ENCODE results near the gene CHN1.
A peak's percentile ranks its signal among the peaks of the same experiment; 100 is the strongest.

Gene CHN1

DNA sequence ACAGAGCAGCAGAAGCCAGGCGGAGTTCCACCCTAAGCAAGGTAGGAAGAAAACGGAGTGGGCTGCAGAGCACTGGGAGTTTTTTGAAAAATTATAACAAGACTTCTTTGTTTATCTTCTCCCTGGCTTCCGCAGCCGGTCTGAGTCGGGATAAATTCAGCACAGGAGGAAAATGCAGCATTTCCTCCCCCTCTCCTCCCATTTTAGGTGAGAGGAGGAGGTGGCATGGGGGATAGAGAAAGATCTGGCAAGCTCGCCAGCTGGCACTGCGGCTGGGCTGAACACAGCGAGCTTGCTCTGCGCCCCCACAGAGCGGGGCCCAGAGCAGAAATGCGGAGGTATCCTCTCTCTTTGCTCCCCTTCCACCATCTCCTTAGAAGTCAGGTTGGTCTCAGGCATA is 223.2 kb downstream of the CHN1 start:
- H3K4me1 Mint-ChIP-seq: peaks cover 35% of the 10 kb centered on the region
- TF ChIP-seq, protein P1, sequence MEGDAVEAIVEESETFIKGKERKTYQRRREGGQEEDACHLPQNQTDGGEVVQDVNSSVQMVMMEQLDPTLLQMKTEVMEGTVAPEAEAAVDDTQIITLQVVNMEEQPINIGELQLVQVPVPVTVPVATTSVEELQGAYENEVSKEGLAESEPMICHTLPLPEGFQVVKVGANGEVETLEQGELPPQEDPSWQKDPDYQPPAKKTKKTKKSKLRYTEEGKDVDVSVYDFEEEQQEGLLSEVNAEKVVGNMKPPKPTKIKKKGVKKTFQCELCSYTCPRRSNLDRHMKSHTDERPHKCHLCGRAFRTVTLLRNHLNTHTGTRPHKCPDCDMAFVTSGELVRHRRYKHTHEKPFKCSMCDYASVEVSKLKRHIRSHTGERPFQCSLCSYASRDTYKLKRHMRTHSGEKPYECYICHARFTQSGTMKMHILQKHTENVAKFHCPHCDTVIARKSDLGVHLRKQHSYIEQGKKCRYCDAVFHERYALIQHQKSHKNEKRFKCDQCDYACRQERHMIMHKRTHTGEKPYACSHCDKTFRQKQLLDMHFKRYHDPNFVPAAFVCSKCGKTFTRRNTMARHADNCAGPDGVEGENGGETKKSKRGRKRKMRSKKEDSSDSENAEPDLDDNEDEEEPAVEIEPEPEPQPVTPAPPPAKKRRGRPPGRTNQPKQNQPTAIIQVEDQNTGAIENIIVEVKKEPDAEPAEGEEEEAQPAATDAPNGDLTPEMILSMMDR (IDR thresholded peaks at IDR 0.05; ENCODE audit: unreplicated experiment in 3 of 3): no peak

DNA sequence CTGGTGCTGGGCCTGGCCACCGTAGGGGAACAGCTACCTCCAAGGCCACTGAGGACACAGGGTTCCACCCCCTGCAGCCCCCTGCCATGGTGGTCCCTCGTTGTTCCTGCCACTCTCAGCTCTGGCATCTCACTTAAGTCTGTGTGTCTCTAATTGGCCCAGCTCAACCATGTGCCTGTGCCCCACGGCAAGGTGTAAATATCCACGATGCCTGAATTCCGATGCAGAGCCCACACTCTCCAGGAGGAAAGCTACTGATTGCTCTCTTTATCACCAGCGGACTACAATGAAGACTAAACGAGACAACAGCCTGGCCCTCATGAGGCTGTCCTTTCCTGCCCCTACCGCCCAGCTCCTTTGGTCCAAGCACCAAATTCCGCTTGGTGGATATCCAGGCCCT is 223.9 kb downstream of the CHN1 start:
- no peaks in the 10 kb centered on the region for H3K36me3 Mint-ChIP-seq (ENCODE audit: low read depth)
- peaks cover 40% of the 10 kb centered on the region for H3K4me1 Mint-ChIP-seq
- H3K27ac Mint-ChIP-seq: no peak overlapping the region
- TF ChIP-seq, protein P1 (IDR thresholded peaks at IDR 0.05; ENCODE audit: unreplicated experiment in 3 of 3): no peak
- no peaks in the 10 kb centered on the region for H3K9me3 Mint-ChIP-seq
- no peak overlapping the region for H3K4me3 Mint-ChIP-seq
- no peaks in the 10 kb centered on the region for H3K27me3 Mint-ChIP-seq (ENCODE audit: low read depth)

More for the DNA sequence above, 223.2 kb downstream of the CHN1 start:
- H3K27me3 Mint-ChIP-seq (ENCODE audit: low read depth): no peaks in the 10 kb centered on the region
- H3K4me3 Mint-ChIP-seq: no peak overlapping the region
- no peak overlapping the region for H3K27ac Mint-ChIP-seq
- no peaks in the 10 kb centered on the region for H3K36me3 Mint-ChIP-seq (ENCODE audit: low read depth)
- no peaks in the 10 kb centered on the region for H3K9me3 Mint-ChIP-seq

DNA sequence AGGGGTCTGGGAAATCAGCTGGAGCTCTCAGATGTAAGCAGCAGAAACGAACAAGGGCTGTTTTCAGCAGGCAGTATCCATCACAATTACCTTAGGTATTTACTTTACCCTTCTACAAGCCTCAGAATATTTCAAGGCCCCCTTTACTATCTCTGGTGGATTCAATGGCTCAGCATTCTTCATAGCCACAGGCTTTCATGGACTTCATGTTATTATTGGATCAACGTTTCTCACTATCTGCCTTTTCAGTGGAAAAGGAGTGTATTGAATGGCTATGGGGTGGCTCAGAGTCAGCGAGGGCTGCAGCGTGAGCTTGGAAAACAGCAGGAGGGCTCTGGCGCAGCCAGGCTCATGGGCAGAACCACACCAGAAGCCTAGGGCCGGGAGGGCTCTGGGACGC is 224.3 kb downstream of the CHN1 start:
- Mint-ChIP-seq H3K36me3 (ENCODE audit: low read depth) (no peaks in the 10 kb centered on the region), H3K4me1 (peaks cover 38% of the 10 kb centered on the region), H3K4me3 (no peak overlapping the region), H3K27ac (no peak overlapping the region), H3K27me3 (ENCODE audit: low read depth) (no peaks in the 10 kb centered on the region), H3K9me3 (no peaks in the 10 kb centered on the region)
- TF ChIP-seq, protein P1 (IDR thresholded peaks at IDR 0.05; ENCODE audit: unreplicated experiment in 3 of 3): no peak

DNA sequence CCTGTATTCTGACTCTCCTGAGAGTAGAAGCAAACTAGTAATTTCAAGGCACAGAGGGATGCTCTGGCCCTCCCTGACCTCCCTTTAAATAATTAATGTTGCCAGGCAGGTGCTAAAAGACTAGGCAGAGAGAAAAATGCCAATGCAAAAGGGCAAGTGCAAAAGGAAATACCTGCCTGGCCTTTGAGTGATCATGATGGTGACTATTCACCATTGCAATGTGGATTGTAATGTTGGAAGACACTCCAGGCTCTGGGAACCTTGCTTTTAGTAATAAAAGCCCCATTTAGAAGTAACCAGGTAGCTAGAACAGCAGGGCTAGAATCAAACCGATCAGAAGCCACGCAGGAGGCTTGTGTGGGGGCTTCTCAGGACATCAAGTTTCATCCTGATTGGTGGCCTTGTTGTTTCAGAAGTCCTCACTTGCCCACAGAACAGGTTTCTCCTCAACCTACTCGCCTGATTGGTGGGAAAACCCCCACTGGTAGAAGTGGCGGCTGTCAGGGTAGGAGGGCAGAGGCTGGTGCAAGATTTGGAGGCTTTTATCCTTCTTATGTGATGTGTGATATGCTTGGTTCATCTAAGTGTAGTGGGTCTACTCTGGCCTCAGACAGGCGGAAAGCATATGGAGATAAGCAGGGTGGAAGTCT is 224.9 kb downstream of the CHN1 start:
- Mint-ChIP-seq H3K27ac (no peak overlapping the region), H3K27me3 (ENCODE audit: low read depth) (no peaks in the 10 kb centered on the region), H3K9me3 (no peaks in the 10 kb centered on the region), H3K4me3 (no peak overlapping the region), H3K36me3 (ENCODE audit: low read depth) (no peaks in the 10 kb centered on the region), H3K4me1 (peaks cover 33% of the 10 kb centered on the region)
- TF ChIP-seq, protein P1 (IDR thresholded peaks at IDR 0.05; ENCODE audit: unreplicated experiment in 3 of 3): no peak

DNA sequence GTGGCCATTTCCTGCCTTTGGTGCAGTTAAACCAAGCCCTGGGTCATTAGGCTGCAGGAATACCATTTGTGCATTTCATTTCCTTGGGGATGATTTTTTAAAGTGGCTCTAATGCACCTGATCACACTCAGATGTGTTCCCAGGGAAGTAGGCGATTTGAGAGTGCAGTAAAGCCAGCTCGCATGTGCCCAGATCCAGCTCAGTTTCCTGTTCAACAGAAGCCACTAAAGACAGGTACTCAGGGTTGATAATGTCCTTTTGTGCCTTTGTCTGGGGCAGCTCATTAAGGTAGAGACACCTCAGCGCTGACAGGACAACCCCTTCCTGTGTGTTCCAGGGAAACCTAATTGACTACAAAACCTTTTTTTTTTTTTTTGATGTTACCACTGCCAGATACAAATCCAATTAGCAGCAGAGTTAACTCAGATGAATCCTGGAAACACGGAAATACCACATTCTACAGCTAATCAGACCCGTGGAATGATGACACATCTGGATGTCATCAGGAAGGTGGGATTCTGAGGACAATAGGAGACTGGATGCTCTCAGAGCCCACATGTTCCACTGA is 225.7 kb downstream of the CHN1 start:
- Mint-ChIP-seq H3K4me3 (no peak overlapping the region), H3K36me3 (ENCODE audit: low read depth) (no peaks in the 10 kb centered on the region), H3K27ac (peak overlapping the region in 1 of 3 experiments; percentile 46), H3K9me3 (no peaks in the 10 kb centered on the region), H3K27me3 (ENCODE audit: low read depth) (no peaks in the 10 kb centered on the region), H3K4me1 (peaks cover 38% of the 10 kb centered on the region)
- TF ChIP-seq, protein P1 (IDR thresholded peaks at IDR 0.05; ENCODE audit: unreplicated experiment in 3 of 3): no peak
